DOHH2 (cell line): ENCODE measurements around the gene OR51E2.

Experiments used
- H3F3A ChIP-seq: fragments of 200-600 bp; sonication (generic), shearing (Covaris generic); 2 replicates; pipeline ENCODE4 v1.6.0; 2016; ENCODE audit warnings: antibody characterized with exemption, mild to moderate bottlenecking; ENCODE audit not compliant: control insufficient read depth, insufficient read depth
- H3K27ac ChIP-seq: fragments of 200-600 bp; sonication (generic); 2 replicates; pipeline ENCODE4 v1.5.1; 2014; ENCODE audit warnings: low read depth, mild to moderate bottlenecking, low read length, moderate library complexity
- H3K27me3 ChIP-seq: fragments of 200-600 bp; sonication (generic); 2 replicates; pipeline ENCODE4 v1.6.1; 2014; ENCODE audit warnings: mild to moderate bottlenecking, low read length, mixed read lengths; ENCODE audit not compliant: control insufficient read depth
- H3K36me3 ChIP-seq: fragments of 200-600 bp; sonication (generic); 2 replicates; pipeline ENCODE4 v1.6.1; 2014; ENCODE audit warnings: mild to moderate bottlenecking, low read length, moderate library complexity, mixed read lengths; ENCODE audit not compliant: control insufficient read depth
- H3K4me1 ChIP-seq: fragments of 200-600 bp; sonication (generic); 2 replicates; pipeline ENCODE4 v1.6.1; 2014; ENCODE audit warnings: mild to moderate bottlenecking, low read length, mixed read lengths; ENCODE audit not compliant: control insufficient read depth
- H3K4me2 ChIP-seq: fragments of 200-600 bp; sonication (generic); 2 replicates; pipeline ENCODE4 v1.6.0; 2014; ENCODE audit warnings: mild to moderate bottlenecking, low read length, moderate library complexity
- H3K4me3 ChIP-seq: fragments of 200-600 bp; sonication (generic); 2 replicates; pipeline ENCODE4 v1.5.1; 2014; ENCODE audit warnings: mild to moderate bottlenecking, low read length, mixed read lengths
- H3K79me2 ChIP-seq: fragments of 200-600 bp; sonication (generic); 2 replicates; pipeline ENCODE4 v1.6.1; 2014; ENCODE audit warnings: mild to moderate bottlenecking, low read length, mixed read lengths; ENCODE audit not compliant: control insufficient read depth
- H3K9me2 ChIP-seq: fragments of 200-600 bp; sonication (generic); replicated peaks from 2 replicates; pipeline ENCODE4 v1.6.1; 2014; ENCODE audit warnings: mild to moderate bottlenecking, low read length, mixed read lengths; ENCODE audit not compliant: control insufficient read depth
- H3K9me3 ChIP-seq: fragments of 200-600 bp; sonication (generic); 2 replicates; pipeline ENCODE4 v1.6.1; 2014; ENCODE audit warnings: antibody characterized with exemption, low read length, mixed read lengths; ENCODE audit not compliant: control insufficient read depth, insufficient read depth
- H4K20me1 ChIP-seq: fragments of 200-600 bp; sonication (generic); 2 replicates; pipeline ENCODE4 v1.6.0; 2014; ENCODE audit warnings: low read depth, mild to moderate bottlenecking, antibody characterized with exemption, low read length, moderate library complexity; ENCODE audit not compliant: control insufficient read depth, insufficient read depth
- EZH2phosphoT487 ChIP-seq: fragments of 200-600 bp; sonication (generic); IDR thresholded peaks from 2 replicates; pipeline ENCODE4 v1.6.1; 2017; ENCODE audit warnings: borderline replicate concordance, mild to moderate bottlenecking, antibody characterized with exemption, low read length, moderate library complexity, mixed read lengths
- TF ChIP-seq, protein P1 (sequence below): fragments of 200-600 bp; sonication (generic); IDR thresholded peaks from one replicate; pipeline ENCODE4 v1.5.1; 2014; ENCODE audit warnings: antibody characterized with exemption, mild to moderate bottlenecking, low read depth, low read length; ENCODE audit not compliant: poor library complexity, severe bottlenecking

The OR51E2 gene

DNA sequence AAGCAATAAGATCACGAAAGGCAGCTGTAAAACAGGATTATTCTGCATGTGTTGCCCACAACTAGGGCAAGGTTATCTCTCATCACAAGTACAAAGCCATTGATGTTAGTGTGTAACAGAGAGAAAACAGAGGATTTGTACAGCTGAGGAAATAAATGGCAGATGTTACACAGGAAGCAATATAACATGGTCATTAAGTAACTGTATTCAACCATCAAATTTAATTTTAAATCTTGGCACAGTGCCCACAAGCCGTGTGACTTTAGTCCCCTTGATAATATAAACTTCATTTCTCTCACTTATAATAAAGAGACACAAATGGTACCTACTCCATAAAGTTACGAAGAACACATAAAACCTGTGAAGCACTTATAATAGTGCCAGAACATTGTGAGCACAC is 17.3 kb downstream of the OR51E2 start:
- H4K20me1 ChIP-seq, result no peaks in the 10 kb centered on the region
- no peaks in the 10 kb centered on the region for H3K4me1 ChIP-seq
- no peaks in the 10 kb centered on the region for H3K9me3 ChIP-seq
- H3K9me2 ChIP-seq, result no peaks in the 10 kb centered on the region
- TF ChIP-seq EZH2phosphoT487, result no peak
- TF ChIP-seq, protein P1, sequence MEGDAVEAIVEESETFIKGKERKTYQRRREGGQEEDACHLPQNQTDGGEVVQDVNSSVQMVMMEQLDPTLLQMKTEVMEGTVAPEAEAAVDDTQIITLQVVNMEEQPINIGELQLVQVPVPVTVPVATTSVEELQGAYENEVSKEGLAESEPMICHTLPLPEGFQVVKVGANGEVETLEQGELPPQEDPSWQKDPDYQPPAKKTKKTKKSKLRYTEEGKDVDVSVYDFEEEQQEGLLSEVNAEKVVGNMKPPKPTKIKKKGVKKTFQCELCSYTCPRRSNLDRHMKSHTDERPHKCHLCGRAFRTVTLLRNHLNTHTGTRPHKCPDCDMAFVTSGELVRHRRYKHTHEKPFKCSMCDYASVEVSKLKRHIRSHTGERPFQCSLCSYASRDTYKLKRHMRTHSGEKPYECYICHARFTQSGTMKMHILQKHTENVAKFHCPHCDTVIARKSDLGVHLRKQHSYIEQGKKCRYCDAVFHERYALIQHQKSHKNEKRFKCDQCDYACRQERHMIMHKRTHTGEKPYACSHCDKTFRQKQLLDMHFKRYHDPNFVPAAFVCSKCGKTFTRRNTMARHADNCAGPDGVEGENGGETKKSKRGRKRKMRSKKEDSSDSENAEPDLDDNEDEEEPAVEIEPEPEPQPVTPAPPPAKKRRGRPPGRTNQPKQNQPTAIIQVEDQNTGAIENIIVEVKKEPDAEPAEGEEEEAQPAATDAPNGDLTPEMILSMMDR, result no peak
- no peak overlapping the region for H3K27ac ChIP-seq
- H3K4me3 ChIP-seq, result no peak overlapping the region
- H3K4me2 ChIP-seq, result no peak overlapping the region
- no peaks in the 10 kb centered on the region for H3K79me2 ChIP-seq
- H3K36me3 ChIP-seq, result no peaks in the 10 kb centered on the region
- no peaks in the 10 kb centered on the region for H3K27me3 ChIP-seq
- H3F3A ChIP-seq, result no peaks in the 10 kb centered on the region

DNA sequence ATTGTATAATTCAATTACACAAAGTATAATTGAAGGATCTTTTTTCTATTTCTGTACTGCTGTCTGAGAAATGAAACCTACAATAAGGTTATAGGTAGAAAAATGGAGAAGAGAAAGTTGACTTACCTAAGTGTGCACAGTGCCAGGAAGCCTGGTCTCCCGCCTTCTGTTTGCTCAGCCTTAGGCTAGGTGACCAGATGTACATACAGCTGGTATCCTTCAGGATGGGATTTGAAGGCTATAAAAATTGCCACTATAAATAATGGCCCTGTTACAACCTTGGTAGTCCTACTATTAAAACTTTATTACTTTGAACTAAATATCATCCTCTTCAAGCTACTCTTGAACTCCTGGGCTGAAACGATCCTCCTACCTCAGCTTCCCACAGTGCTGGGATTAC is 19.7 kb downstream of the OR51E2 start:
- H3K79me2 ChIP-seq, result no peaks in the 10 kb centered on the region
- no peaks in the 10 kb centered on the region for H3K27me3 ChIP-seq
- no peaks in the 10 kb centered on the region for H3K4me1 ChIP-seq
- TF ChIP-seq, protein P1, result no peak
- TF ChIP-seq EZH2phosphoT487, result no peak
- H3K36me3 ChIP-seq, result no peaks in the 10 kb centered on the region
- H3K27ac ChIP-seq, result no peak overlapping the region
- no peak overlapping the region for H3K4me2 ChIP-seq
- H3F3A ChIP-seq, result no peaks in the 10 kb centered on the region
- no peak overlapping the region for H3K4me3 ChIP-seq
- no peaks in the 10 kb centered on the region for H4K20me1 ChIP-seq
- H3K9me2 ChIP-seq, result no peaks in the 10 kb centered on the region
- H3K9me3 ChIP-seq, result no peaks in the 10 kb centered on the region

DNA sequence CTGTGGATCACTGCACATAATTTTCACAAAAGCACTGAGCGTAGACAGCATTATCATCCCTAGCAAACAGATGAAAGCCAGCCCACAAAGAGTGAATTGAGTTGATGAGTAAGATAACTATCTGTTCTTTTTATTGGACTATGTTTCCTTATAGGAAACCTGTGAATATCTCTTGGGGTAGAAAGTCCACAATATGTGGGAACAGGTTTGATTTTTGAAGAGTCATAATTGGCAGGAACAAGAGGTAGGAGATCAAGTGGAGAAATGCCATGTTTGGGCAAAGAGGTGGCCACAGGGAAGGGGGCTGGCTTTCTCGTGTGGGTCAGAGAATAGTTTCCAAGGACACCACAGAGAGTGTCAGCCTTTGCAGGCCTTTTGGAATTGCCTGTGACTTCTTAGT is 23.9 kb downstream of the OR51E2 start:
- H3K27me3 ChIP-seq, result no peaks in the 10 kb centered on the region
- H3F3A ChIP-seq, result no peaks in the 10 kb centered on the region
- H3K36me3 ChIP-seq, result no peaks in the 10 kb centered on the region
- H3K4me3 ChIP-seq, result no peak overlapping the region
- H3K4me2 ChIP-seq, result no peak overlapping the region
- no peaks in the 10 kb centered on the region for H3K9me2 ChIP-seq
- H3K9me3 ChIP-seq, result no peaks in the 10 kb centered on the region
- no peak overlapping the region for H3K27ac ChIP-seq
- no peaks in the 10 kb centered on the region for H3K79me2 ChIP-seq
- no peaks in the 10 kb centered on the region for H4K20me1 ChIP-seq
- H3K4me1 ChIP-seq, result no peaks in the 10 kb centered on the region
- no peak for TF ChIP-seq EZH2phosphoT487

DNA sequence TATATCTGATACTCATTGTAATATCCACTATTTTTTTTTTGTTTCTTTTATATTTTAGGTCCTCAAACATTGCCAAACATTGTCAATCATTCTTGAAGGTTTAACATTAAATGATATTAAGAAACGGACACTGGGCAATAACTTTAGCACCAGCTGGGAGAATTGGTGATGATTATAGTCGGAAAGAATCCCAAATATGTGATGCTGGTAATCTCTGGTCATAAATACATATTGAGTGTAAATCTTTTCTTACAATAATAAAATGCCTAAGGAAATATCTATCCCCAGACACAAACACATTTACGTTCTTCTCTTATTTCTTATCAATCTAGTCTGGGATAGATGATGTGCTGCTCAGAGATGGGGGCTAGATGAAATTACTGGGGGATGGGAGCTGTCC is 25.2 kb downstream of the OR51E2 start:
- H3K27me3 ChIP-seq, result no peaks in the 10 kb centered on the region
- no peaks in the 10 kb centered on the region for H3K4me1 ChIP-seq
- H3K4me2 ChIP-seq, result no peak overlapping the region
- no peaks in the 10 kb centered on the region for H3F3A ChIP-seq
- H3K36me3 ChIP-seq, result no peaks in the 10 kb centered on the region
- TF ChIP-seq, protein P1, result no peak
- no peak for TF ChIP-seq EZH2phosphoT487
- no peak overlapping the region for H3K27ac ChIP-seq
- no peak overlapping the region for H3K4me3 ChIP-seq
- no peaks in the 10 kb centered on the region for H3K9me2 ChIP-seq
- no peaks in the 10 kb centered on the region for H4K20me1 ChIP-seq
- H3K9me3 ChIP-seq, result no peaks in the 10 kb centered on the region
- no peaks in the 10 kb centered on the region for H3K79me2 ChIP-seq
